ENCODE data around the gene LCN15. TPM values are rescaled to one million over a fixed set of nuclear protein-coding genes. Genes with fewer than 3 reads are reported as not detected.

LCN15 gene
- total RNA-seq, 1 experiment from 2014 or later, result not detected

GRCh38 chr9:136719195-136719880 lies 45.0 kb downstream of the LCN15 start:
- intact Hi-C loops (cut with micrococcal nuclease; ENCODE audit: unreplicated experiment), result no loop called here
- Mint-ChIP-seq H3K27ac (ENCODE audit: unreplicated experiment) (no peak overlapping the region), H3K4me1 (ENCODE audit: low read depth, unreplicated experiment) (no peaks in the 10 kb centered on the region), H3K27me3 (ENCODE audit: unreplicated experiment) (peaks cover 12% of the 10 kb centered on the region), H3K9me3 (ENCODE audit: low read depth, unreplicated experiment) (no peaks in the 10 kb centered on the region), H3K4me3 (ENCODE audit: low read depth, unreplicated experiment) (no peak overlapping the region), H3K36me3 (ENCODE audit: insufficient read depth, unreplicated experiment) (peaks cover 27% of the 10 kb centered on the region)
- CTCF ChIA-PET, result no interaction called here
- no TSS peak for BruUV-seq (replicated peaks)
- peak; percentile 32 for DNase-seq
- TF ChIP-seq, protein P1, sequence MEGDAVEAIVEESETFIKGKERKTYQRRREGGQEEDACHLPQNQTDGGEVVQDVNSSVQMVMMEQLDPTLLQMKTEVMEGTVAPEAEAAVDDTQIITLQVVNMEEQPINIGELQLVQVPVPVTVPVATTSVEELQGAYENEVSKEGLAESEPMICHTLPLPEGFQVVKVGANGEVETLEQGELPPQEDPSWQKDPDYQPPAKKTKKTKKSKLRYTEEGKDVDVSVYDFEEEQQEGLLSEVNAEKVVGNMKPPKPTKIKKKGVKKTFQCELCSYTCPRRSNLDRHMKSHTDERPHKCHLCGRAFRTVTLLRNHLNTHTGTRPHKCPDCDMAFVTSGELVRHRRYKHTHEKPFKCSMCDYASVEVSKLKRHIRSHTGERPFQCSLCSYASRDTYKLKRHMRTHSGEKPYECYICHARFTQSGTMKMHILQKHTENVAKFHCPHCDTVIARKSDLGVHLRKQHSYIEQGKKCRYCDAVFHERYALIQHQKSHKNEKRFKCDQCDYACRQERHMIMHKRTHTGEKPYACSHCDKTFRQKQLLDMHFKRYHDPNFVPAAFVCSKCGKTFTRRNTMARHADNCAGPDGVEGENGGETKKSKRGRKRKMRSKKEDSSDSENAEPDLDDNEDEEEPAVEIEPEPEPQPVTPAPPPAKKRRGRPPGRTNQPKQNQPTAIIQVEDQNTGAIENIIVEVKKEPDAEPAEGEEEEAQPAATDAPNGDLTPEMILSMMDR (IDR thresholded peaks at IDR 0.05; ENCODE audit: unreplicated experiment), result no peak

GRCh38 chr9:136718345-136719194 lies 45.7 kb downstream of the LCN15 start:
- Mint-ChIP-seq H3K27me3 (ENCODE audit: unreplicated experiment) (peaks cover 12% of the 10 kb centered on the region), H3K4me1 (ENCODE audit: low read depth, unreplicated experiment) (no peaks in the 10 kb centered on the region), H3K4me3 (ENCODE audit: low read depth, unreplicated experiment) (no peak overlapping the region), H3K27ac (ENCODE audit: unreplicated experiment) (no peak overlapping the region), H3K36me3 (ENCODE audit: insufficient read depth, unreplicated experiment) (peaks cover 20% of the 10 kb centered on the region), H3K9me3 (ENCODE audit: low read depth, unreplicated experiment) (no peaks in the 10 kb centered on the region)
- no peak for DNase-seq
- CTCF ChIA-PET, result no interaction called here
- BruUV-seq (replicated peaks), result no TSS peak
- TF ChIP-seq, protein P1 (IDR thresholded peaks at IDR 0.05; ENCODE audit: unreplicated experiment), result no peak
- intact Hi-C loops (cut with micrococcal nuclease; ENCODE audit: unreplicated experiment), result no loop called here

- no peak for DNase-seq
- H3K27me3 Mint-ChIP-seq (ENCODE audit: unreplicated experiment), result peaks cover 12% of the 10 kb centered on the region
- no TSS peak for BruUV-seq (replicated peaks)
- TF ChIP-seq, protein P1 (IDR thresholded peaks at IDR 0.05; ENCODE audit: unreplicated experiment), result no peak
- H3K9me3 Mint-ChIP-seq (ENCODE audit: low read depth, unreplicated experiment), result no peaks in the 10 kb centered on the region
- CTCF ChIA-PET, result no interaction called here
- intact Hi-C loops (cut with micrococcal nuclease; ENCODE audit: unreplicated experiment), result no loop called here
- H3K4me1 Mint-ChIP-seq (ENCODE audit: low read depth, unreplicated experiment), result no peaks in the 10 kb centered on the region
- H3K4me3 Mint-ChIP-seq (ENCODE audit: low read depth, unreplicated experiment), result no peak overlapping the region
- H3K36me3 Mint-ChIP-seq (ENCODE audit: insufficient read depth, unreplicated experiment), result peaks cover 11% of the 10 kb centered on the region
- H3K27ac Mint-ChIP-seq (ENCODE audit: unreplicated experiment), result no peak overlapping the region
Observed at GRCh38 chr9:136717399-136717798, 46.9 kb downstream of the LCN15 start.

- Mint-ChIP-seq H3K27ac (ENCODE audit: unreplicated experiment) (no peak overlapping the region), H3K9me3 (ENCODE audit: low read depth, unreplicated experiment) (no peaks in the 10 kb centered on the region), H3K27me3 (ENCODE audit: unreplicated experiment) (peaks cover 12% of the 10 kb centered on the region), H3K36me3 (ENCODE audit: insufficient read depth, unreplicated experiment) (no peaks in the 10 kb centered on the region), H3K4me3 (ENCODE audit: low read depth, unreplicated experiment) (no peak overlapping the region), H3K4me1 (ENCODE audit: low read depth, unreplicated experiment) (no peaks in the 10 kb centered on the region)
- TF ChIP-seq, protein P1 (IDR thresholded peaks at IDR 0.05; ENCODE audit: unreplicated experiment), result no peak
- intact Hi-C loops (cut with micrococcal nuclease; ENCODE audit: unreplicated experiment), result no loop called here
- CTCF ChIA-PET, result no interaction called here
- BruUV-seq (replicated peaks), result no TSS peak
- DNase-seq, result no peak
Observed at GRCh38 chr9:136714893-136715274, 49.4 kb downstream of the LCN15 start.
